Measurements from ENCODE around the gene FXYD6.

The FXYD6 gene

DNA sequence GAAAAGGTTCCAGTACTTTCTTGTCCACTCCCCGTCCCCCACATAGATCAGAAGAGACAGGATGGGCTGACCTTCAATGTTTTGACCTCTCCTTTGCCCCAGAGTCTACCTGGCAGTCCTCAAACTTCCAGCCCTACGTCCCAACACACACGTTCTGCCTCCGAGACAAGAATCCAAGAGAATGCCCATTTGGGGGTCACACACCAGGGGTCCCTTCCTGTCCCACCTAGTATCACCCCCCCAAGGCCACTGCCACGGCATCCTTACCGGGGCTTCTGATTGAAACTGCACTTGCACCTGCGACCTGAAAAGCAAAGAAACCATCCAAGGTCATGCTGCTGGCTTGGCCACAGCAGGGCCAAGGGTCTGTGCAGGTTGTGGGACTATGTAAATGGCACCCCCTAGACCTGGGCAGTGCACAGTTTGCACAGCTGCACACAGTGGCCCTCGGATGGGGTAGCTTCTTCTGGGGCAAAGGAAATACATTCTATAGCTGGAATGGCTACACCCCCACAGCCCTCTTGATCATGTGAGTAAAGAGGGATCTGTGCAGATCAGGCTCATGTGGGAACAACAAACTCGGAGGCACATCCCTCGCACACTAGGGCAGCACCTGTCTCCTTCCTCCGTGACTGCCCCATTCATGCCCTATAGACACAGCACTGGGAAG is 35.4 kb downstream of the FXYD6 start:
- DNase-seq, result no peak

DNA sequence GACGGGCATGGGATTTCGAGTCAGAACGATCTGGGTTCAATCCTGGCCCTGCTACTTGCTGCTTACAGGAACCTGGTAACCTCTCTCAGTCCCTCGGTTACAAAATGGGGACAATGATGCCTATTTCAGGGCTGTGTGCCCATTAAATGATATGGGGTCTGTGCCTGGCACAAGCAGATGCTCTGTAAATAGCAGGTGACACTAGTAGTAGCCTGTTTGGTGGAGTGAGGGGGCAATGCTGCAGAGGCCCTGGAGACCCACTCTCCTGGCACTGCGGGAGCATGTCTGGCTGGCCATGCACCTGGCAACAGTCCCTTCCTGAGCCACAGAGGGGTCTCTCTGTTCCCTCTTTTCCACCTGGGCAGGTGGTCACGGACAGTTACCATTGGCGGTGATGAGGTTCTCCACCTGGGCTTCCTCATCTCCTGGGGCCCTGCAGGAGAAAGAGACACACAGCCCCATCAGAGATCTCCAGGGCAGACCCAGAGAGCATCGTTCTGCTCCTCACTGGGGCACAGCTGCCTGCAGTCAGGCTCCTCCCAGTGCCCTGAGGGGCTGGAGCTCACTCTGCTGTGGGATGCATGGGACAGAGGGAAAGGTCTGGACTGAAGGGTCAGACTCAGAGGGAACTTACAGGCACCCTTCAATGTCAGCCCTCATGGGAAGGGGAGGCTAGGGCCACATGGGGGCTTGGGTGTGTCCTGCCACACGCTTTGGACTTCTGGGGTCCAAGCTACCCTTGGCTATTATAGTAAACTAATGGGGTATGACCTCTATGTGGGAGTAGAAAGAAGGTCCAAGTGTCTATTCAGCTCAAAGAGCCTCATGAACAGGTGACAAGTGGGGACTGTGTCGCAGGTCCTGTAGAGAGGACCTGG is 36.3 kb downstream of the FXYD6 start:
- no peak for DNase-seq

DNA sequence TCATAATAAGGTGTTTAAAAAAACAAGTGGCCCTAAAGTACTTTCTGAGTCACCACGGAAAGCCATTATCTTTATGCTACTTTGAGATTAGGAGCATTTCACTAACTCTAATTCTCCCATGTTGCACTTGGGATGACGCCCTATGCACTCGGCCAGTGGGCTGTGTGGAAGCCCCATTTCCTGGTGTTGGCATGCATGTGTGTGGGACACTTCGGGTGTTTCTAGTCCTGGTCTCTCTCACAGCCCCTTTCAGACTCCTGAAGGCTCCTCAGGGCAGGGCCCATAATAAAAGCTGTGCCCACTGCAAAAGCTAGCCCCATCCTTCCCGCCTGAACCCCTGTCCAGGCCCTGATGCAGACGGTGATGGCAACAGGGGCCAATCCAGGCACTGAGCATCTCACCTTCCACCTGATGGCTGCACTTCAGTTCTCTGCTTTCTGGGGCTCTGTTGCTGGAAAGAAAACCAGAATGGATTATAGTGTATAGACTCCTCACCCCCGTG is 37.0 kb downstream of the FXYD6 start:
- DNase-seq, result no peak

DNA sequence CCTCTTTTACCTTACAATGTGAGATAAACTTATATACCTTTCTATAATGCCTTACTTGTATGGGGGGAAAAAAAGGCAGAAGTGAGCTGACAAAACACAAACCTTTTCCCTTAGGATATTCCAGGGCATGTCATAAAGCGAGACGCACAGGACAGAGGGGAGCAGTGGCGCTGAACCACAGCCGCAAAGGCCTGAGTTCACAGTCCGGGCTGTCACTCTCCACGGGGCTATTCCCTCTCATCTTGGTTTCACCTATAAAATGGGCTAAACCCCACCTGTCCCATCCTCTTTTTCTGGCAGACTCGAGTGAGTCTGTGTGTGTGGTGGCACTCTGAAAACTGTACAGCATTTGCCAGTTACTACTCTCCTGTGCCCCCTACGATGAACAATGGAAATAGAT is 37.6 kb downstream of the FXYD6 start:
- no peak for DNase-seq

DNA sequence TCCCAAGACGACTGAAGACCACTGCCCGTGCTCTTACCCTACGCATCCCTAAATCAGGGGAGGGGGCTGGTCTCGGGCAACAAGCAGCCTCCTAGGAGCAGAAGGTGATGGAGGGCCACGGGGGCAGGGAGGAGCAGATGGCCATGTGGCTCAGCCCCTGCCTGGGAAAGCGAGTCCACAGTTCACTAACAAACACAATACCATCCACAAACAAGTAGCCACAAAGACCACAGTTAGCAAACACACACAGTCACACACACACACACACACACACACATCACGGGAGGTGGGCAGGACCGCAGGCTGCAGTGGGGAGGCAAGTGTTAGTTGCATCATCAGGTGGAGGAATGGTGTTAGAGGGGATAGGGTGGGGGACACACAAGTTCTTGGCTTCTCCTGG is 38.7 kb downstream of the FXYD6 start:
- DNase-seq, result no peak

DNA sequence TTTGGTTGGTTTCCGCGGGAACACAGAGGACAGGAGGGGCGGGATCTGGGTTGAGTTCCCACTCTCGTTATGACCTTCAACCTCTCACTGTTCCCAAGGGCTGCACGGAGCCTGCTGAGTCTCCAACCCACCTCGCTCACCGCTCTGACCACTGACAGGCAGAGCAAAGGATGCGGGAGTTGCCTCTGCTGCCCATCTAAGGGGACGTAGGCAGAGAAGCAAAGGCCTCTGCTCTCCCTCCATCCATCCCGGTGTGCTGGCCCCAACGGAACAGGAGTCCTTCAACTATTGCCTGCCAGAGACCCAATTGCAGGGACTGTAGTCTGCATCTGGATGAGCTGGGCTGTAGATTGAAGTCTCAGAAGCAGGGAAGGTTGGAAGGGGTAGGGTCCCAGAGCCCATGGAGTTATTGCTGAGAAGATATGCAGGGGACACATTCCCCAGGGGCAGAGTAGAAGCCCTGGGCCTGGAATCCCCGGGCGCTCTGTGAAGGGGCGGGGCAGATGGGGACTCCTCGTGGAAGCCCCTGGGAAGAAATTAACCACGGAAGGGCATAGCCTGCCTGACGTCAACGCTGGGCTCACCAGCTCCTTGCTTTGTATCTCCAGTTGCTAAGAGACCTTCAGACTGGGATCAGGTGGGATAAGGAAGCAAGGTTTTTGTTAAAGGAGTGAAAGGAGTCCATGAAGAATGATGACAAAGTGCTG is 39.2 kb downstream of the FXYD6 start:
- no peak for DNase-seq

DNA sequence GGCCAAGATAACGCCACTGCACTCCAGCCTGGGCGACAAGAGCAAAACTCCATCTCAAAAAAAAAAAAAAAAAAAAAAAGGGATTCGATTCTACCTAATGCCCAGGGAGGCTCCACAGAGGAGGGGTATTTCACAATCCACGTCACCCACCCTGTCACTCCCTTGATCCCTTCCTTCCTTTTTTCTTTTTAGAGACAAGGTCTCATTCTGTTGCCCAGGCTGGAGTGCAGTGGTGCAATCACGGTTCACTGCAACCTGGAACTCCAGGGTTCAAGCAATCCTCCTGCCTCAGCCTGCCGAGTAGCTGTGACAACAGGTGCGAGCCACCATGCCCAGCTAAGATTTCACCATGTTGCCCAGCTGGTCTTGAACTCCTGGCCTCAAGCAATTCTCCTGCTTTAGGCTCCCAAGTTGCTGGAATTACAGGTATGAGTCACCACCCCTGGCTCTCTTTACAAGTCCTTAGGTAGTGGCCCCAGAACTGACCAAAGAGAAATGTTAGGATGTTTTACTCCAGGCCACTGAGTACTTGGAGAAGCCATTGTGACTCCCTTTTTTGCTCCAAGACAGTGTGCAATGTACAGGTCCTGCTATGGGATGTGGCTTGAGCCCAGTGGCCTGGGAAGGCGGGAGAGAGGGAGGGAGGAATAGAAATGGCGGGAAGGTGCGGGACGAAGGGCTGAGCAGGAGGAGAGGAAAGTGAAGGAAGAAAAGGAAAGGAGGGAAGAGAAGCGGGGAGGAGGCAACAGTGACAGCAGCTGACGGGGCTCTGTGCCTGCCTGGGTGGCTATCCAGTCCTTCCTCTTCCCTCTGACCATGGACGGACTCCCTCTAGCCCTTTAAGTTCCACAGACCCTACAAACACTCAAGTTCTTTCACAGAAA is 40.1 kb downstream of the FXYD6 start:
- no peak for DNase-seq

DNA sequence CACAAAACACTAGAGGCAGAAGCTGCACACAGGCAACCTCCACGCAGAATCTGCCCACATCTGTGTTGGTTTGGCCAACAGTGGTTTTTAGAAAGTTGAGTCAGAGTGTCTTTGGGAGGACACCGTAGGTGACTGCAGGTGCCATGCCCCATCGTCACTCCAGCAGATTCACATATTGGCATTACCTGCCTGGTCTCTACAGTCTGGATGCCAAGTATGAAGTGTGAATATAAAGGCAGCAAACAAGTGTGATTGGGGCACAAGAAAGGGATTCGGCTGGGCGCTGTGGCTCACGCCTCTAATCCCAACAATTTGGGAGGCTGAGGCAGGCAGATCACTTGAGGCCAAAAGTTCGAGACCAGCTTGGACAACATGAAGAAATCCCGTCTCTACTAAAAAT is 40.9 kb downstream of the FXYD6 start:
- DNase-seq, result no peak

DNA sequence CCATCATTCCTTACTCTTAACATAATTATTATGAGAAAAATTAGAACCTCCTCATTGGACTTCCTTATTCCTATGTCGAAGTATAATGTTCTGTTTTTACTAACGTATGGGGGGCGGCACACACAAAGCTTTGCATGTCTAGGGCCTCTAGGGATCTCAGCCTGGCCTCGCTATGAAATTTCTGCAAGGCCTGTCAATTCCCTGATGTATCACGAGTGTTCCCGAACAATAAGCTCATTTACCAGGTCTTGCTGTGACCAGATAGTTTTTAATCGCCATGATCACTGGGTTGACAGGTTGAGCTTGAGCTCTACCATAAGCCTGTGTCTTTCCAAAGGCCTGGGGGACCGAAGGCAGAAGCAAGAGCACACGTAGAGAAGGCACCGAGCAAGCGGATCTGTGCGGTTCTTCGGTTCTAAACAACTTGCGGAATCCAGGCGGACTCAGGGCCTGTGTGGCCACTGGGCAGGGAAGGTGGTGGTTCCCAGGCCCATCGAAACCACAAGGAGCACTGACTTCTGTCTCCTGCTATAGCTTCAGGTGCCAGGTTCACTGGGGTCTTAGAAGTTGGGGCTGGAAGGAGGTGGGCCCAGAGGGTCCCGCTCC is 41.5 kb downstream of the FXYD6 start:
- no peak for DNase-seq

DNA sequence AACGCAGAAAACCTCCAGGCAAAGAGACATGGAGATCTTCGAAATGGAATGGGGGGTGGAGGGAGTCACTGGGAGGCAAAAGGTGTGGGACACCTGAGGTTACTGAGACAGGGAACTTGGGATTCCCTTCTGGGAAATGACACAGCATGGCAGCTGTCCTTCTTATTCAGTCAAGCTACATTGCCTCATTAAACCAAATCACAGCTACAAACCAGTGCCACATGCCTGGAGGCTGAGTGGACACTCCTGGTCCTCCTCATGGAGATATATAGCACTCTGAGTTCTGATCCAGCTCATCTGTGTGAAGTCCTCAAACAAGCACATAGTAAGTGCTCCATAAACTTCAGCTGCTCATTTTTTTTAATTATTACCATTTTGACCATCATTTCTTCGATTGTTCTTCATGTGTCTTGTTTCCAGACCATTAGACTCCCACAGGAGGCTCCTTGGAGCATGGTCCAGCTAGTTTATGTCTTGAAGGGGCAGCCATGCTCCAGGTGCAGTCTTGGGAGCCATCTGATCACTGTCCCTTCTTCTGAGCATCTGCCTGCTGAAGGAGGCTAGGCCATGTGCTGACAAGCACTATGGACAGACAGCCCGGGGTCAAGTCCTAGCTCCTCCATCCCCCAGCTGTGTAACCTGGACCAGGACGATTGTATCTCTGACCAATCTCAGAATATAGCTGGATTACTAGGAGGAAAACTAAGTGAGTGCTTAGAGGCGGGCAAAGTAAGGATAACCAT is 42.2 kb downstream of the FXYD6 start:
- no peak for DNase-seq

DNA sequence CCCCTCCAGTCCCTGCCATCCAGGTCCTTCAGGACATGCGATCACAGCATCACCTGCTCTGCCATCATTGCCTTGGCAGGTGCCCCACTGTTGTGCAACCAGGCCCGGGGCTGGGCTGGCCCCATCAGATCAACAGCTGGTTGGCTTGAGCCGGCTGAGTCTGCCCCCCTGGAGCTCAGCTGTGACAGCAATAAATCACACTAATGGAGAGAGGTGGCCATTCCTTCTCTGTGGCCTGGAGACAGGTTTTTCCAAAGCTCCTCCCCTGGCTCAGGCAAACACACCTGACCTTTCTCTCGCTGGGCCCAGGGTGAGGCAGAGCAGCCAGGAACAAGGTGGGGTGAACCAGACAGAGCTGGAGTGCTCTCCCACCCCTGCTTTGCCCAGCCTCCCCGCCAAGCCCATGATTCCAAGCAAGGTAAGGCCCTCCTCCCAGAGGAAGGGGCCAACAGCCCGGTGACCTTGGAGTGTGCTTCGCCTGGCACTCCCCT is 43.0 kb downstream of the FXYD6 start:
- no peak for DNase-seq

DNA sequence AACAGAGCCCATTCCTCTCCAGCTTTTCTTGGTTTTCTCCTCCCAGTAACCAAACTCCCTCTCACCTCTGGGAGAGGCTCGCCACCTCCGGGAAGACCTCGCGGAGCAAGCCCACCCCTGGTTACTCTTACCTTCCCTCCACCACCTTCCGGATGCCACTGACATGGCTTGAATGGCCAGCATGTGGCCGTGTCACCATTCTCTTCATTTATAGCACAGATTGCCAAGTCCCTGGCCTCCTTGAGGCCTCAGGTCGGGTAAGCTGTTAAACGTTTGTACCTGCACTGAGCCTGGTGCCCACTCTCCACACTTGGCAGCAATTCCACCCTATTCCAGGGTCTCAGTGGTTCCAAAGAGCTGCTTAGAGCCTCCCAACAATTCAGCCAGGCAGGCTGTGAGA is 43.9 kb downstream of the FXYD6 start:
- DNase-seq, result no peak

DNA sequence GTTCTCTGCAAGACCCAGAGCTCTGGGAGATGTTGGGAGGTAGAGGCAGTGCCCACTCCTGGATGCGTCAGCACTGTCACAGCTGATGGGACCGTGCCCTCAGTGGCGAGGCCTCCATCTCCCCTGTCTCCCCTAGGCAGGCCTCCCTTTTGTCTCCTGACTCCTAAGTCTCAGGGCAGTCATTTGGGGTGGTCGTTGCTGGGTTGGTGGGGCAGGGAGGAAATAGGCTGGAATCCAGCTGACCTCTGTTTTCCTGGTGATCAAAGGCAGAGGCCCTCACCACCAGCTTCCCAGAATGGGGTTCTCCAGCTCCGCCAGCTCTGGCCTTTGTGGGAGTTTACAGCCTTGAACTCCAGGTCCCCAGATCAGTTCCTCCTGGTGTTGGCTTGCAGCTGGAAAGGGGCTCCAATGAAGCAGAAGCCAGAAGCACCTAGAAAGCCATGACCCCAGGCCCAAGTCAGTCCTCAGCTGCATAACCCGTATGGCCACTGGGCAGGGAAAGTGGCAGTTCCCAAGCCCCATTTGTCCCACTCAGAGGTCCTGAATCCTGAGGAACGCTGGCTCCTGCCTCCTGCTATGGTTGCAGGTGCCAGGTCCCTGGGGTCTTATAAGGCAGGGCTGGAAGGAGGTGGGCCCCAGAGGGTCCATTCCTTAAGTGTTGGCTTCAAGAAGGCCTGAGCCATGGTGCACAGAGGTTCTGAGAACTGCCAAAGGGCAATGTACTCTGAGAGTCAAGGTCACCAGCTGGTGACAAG is 44.6 kb downstream of the FXYD6 start:
- DNase-seq, result no peak

DNA sequence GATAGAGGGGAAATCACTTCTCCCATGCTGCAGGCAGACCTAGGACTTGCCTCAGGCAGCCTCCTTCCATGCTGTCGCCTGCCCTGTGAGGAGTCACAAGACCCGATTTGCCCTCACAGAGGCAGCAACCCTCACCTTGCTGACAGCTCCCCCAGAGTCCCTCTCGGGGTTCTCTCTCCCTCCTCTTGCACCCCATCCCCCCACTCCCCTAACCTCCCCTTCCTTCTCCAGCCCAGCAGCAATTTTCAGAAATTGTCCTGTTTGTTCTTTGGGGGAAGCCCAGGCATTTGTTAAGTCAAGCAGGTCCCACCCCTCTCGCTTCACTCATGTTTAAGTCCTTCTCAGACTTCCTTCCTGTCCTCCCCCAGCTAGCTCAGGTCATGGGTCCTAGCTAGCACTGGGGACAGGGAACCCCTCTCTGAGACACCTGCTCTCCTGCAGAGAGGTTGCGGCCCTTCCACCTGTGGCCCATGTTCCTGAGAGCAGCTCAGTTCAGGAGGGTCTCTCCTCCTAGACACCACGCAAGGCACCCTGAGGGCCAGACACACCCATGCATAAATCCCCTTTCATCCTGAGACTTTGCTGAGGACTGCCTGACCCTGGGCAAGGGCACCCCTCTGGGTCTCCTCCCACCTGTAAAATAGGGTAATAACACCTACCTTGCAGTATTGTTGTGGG is 45.6 kb downstream of the FXYD6 start:
- no peak for DNase-seq

DNA sequence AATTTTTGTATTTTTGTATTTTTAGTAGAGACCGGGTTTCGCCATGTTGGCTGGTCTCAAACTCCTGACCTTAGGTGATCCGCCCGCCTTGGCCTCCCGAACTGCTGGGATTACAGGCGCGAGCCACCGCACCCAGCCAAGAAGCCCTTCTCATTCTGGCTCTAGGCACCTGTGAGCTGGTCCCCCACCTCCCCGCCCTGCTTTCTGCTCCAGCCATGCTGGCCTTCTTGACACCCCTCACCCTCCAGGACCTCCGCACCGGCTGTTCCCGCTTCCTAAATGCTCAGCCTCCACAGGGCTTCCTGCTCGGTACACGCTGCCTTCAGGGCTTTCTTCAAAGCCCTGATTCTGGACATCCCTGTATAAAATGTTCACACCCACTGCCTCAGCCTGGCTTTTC is 46.4 kb downstream of the FXYD6 start:
- DNase-seq, result no peak

DNA sequence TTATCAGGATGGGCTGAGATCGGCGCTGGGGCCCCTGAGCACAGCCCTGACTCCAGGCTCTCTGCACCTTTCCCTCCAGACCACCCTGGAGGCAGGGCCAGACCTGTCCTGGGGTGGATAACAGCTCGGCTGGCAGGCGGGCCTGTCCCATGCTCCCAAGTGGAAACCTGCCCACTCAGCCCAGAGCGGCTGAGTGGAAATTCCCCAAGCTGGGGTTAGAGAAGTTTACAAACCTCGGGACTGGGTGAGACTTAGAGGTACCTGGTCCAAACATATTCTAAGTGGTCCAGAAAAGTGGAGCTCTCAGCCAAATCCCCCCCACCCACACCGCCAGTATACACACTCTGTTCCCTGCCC is 47.1 kb downstream of the FXYD6 start:
- no peak for DNase-seq

DNA sequence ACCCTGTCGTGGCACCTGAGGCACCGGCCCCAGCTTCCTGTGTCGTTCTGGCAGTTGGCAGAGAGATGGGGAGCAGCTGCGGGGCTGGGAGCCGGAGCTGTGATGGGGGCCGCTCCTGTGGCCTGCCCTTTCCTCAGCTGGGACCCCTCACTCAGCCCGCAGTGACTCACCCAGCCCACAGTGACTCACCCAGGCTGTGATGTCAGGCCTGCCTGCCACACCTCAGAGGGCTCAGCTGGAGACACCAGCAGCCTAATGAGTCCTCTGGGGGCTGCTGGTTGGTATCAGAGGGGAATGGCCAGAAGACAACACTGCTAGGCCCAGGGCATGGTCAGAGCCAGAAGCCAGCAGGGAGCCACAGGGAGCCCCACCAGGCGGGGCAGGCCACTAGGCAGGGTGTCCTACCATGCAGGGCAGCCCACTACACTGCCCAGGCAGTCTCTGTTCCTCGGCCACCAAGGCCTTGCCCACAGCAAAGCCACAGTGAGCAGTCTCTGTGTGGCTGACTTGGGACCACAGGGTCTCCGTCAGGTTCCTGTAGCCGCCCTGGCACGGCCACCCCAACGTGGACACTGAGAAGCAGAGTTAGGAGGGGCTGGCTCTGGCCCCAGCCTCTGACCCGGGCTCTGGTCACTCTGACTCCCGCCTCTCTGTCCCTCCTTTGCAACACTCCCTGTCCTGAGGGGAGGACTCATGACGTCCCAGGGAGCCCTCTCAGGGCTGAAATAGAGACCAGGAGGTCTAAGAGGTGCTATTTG is 47.7 kb downstream of the FXYD6 start:
- no peak for DNase-seq

DNA sequence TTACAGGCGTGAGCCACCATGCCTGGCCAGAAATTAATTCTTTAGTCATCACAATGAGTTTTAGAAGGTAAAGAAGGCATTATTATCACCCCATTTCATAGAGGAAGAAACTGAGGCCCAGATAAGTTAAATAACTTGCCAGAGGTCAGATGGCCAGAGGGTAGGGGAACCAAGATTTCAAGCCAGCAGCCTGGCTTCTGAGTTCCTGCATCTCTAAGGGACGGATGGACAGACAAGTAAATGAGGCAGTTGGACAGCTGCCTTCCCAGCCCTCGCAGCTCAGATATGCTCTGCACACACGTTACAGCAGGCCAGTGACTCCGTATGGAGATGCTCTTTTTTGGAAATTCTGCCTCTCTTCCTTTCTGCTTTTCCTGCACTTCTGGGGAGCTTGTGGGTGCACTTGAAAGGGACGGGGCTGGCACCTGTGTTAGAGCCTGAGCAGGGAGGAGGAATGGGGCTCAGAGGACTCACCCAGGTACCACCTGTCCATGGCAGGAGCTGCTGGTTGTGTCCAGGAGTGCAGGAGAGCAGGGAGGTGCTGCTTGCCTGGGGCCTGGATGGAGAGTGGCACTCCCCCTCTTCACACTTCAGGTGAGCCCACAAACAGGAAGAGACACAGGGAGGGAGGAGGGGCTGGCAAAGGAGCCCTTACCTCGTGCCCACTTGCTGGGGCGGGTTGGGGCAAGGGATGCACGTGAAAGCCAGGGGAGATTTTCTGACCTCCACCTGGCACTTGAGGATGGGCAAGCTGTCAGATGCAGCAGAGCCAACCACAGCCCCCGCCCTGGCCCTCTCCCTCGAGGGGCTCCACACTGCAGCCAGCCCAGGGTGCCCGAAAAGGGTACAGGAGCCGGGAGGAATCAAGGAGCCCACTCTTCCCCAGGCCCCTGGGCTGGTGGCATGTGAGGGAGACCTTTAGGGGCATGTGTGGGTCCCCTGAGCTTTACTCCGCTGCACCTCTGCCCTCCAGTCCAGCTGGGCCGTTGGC is 48.6 kb downstream of the FXYD6 start:
- no peak for DNase-seq
